Bronchial smooth muscle cell (primary cell): ENCODE results near the gene FYN. TPM values are rescaled to one million over a fixed set of nuclear protein-coding genes. Genes with fewer than 3 reads are reported as not detected.

Source experiments
- total RNA-seq: library from RNA; depleted of rRNA; stranded (reverse); fragments of >200 nt; gene quantifications from 2 replicates; pipeline ENCODE4 v1.2.1, GENCODE V29; 2014

FYN gene
- total RNA-seq: 52.5 and 82.1 TPM in 2 replicates

GRCh38 chr6:111873178-111874024, at the start of gene FYN:
TSS of gene FYN (minus strand) at chr6:111873452. CDS start at chr6:111720051, 153,401 bp downstream.

Other genes starting within 250 kb of the FYN start
- not detected in 2 replicates for gene CCN6, start 180.7 kb upstream of the FYN start, total RNA-seq
- 13.6 and 13.7 TPM in 2 replicates for gene TUBE1, start 214.0 kb upstream of the FYN start, total RNA-seq
- gene FAM229B, start 214.1 kb upstream of the FYN start, total RNA-seq: 24.0 and 33.6 TPM in 2 replicates